Caco-2 (cell line): Measurements from ENCODE around the gene SLC16A12. TPM values are rescaled to one million over a fixed set of nuclear protein-coding genes. Genes with fewer than 3 reads are reported as not detected.

Experiments used
- BruUV-seq: library from RNA; stranded (reverse); fragments of 400-500 nt; replicated peaks from 2 replicates; lab custom pipeline; 2021; lab: Mats Ljungman, UMichigan
- CTCF ChIA-PET: fragments of 300-600 bp; sonication (Branson Sonifier 250); formaldehyde crosslinking; loops from one replicate; lab custom pipeline; 2022; ENCODE audit warnings: antibody characterized with exemption; lab: Charles Lee
- POLR2A ChIA-PET: fragments of 300-600 bp; sonication (Branson Sonifier 250); formaldehyde crosslinking; loops from one replicate; lab custom pipeline; 2022; ENCODE audit warnings: antibody characterized with exemption; lab: Charles Lee
- DNase-seq, 2 experiments: peaks; one replicate each; pipeline versions ENCODE4 v3.0.0 to v3.0.0-alpha.2; 2020 to 2022
- H3K27me3 ChIP-seq: replicated peaks from 2 replicates; pipeline ENCODE4 v1.6.0; 2011; ENCODE audit warnings: low read length; ENCODE audit not compliant: control insufficient read depth, insufficient read depth
- H3K36me3 ChIP-seq: 2 replicates; pipeline ENCODE4 v1.5.1; 2011; ENCODE audit warnings: low read length; ENCODE audit not compliant: control insufficient read depth, insufficient read depth
- H3K4me1 ChIP-seq: fragments of 250-450 bp; sonication (Bioruptor Pico); 2 replicates; pipeline ENCODE4 v1.5.1; 2020; ENCODE audit warnings: mild to moderate bottlenecking
- H3K4me3 ChIP-seq: 2 replicates; pipeline ENCODE4 v1.5.1; 2011; ENCODE audit warnings: low read depth, mild to moderate bottlenecking, control low read depth, low read length
- H3K9me3 ChIP-seq: fragments of 250-450 bp; sonication (Bioruptor Pico); 2 replicates; pipeline ENCODE4 v1.5.1; 2020; ENCODE audit warnings: mild to moderate bottlenecking, moderate library complexity
- H3K27ac Mint-ChIP-seq: one replicate; pipeline ENCODE4 v1.8.0; 2022; ENCODE audit warnings: mixed read lengths; ENCODE audit not compliant: unreplicated experiment
- H3K27me3 Mint-ChIP-seq: one replicate; pipeline ENCODE4 v1.8.0; 2022; ENCODE audit warnings: mixed read lengths; ENCODE audit not compliant: insufficient read depth, unreplicated experiment
- H3K36me3 Mint-ChIP-seq: one replicate; pipeline ENCODE4 v1.8.0; 2022; ENCODE audit warnings: mild to moderate bottlenecking, mixed read lengths; ENCODE audit not compliant: insufficient read depth, unreplicated experiment
- H3K4me1 Mint-ChIP-seq: one replicate; pipeline ENCODE4 v1.8.0; 2022; ENCODE audit warnings: low read depth, mixed read lengths; ENCODE audit not compliant: unreplicated experiment
- H3K4me3 Mint-ChIP-seq: one replicate; pipeline ENCODE4 v1.8.0; 2022; ENCODE audit warnings: mild to moderate bottlenecking, moderate library complexity, mixed read lengths; ENCODE audit not compliant: unreplicated experiment
- H3K9me3 Mint-ChIP-seq: one replicate; pipeline ENCODE4 v1.8.0; 2022; ENCODE audit warnings: mixed read lengths; ENCODE audit not compliant: unreplicated experiment
- CTCF ChIP-seq, 2 experiments: fragments of 200-600 bp in 1 of 2; IDR thresholded peaks; 1 replicate in 1 of 2; 2 replicates in 1 of 2; pipeline versions ENCODE4 v1.5.1 to v1.8.0; 2011 to 2022; ENCODE audit warnings: antibody characterized with exemption in 1 of 2, control low read depth in 1 of 2, inconsistent platforms in 1 of 2, low read depth in 1 of 2, low read length in 1 of 2, mild to moderate bottlenecking in 1 of 2, moderate library complexity in 1 of 2; ENCODE audit not compliant: insufficient read depth in 1 of 2, severe bottlenecking in 1 of 2, unreplicated experiment in 1 of 2
- intact Hi-C: fragments of 100-400 bp; cut with micrococcal nuclease; formaldehyde crosslinking; loops from one replicate; pipeline ENCODE4 v1.10.0; 2022; ENCODE audit not compliant: unreplicated experiment
- total RNA-seq: library from RNA; stranded (reverse); gene quantifications from 2 replicates; pipeline ENCODE4 v1.2.3, GENCODE V29; 2022

Gene SLC16A12
- total RNA-seq, 1 experiment from 2014 or later, result not detected

GRCh38 chr10:89576696-89577095 lies 41.3 kb upstream of the SLC16A12 start:
- no peak for DNase-seq
- no TSS peak for BruUV-seq
- Mint-ChIP-seq H3K27me3 (no peaks in the 10 kb centered on the region), H3K4me1 (peaks cover 7% of the 10 kb centered on the region), H3K27ac (no peak overlapping the region), H3K4me3 (no peak overlapping the region), H3K9me3 (no peaks in the 10 kb centered on the region), H3K36me3 (no peaks in the 10 kb centered on the region)
- Histone ChIP-seq H3K9me3 (no peaks in the 10 kb centered on the region), H3K36me3 (no peaks in the 10 kb centered on the region), H3K4me1 (no peaks in the 10 kb centered on the region), H3K4me3 (no peak overlapping the region), H3K27me3 (no peaks in the 10 kb centered on the region)
- no peak for TF ChIP-seq CTCF (IDR thresholded peaks at IDR 0.05; ENCODE audit: insufficient read depth in 1 of 2, low read depth in 1 of 2, low read length in 1 of 2, severe bottlenecking in 1 of 2, unreplicated experiment in 1 of 2)
- CTCF ChIA-PET, result no interaction called here
- intact Hi-C loops, result no loop called here
- POLR2A ChIA-PET, result no interaction called here

- DNase-seq, result no peak
- intact Hi-C loops, result no loop called here
- Histone ChIP-seq H3K4me1 (no peaks in the 10 kb centered on the region), H3K27me3 (no peaks in the 10 kb centered on the region), H3K9me3 (no peaks in the 10 kb centered on the region), H3K4me3 (no peak overlapping the region), H3K36me3 (no peaks in the 10 kb centered on the region)
- no peak overlapping the region for H3K4me3 Mint-ChIP-seq
- no peaks in the 10 kb centered on the region for H3K9me3 Mint-ChIP-seq
- no peaks in the 10 kb centered on the region for H3K36me3 Mint-ChIP-seq
- H3K27me3 Mint-ChIP-seq, result no peaks in the 10 kb centered on the region
- peaks cover 7% of the 10 kb centered on the region for H3K4me1 Mint-ChIP-seq
- POLR2A ChIA-PET, result no interaction called here
- CTCF ChIA-PET, result no interaction called here
- TF ChIP-seq CTCF (IDR thresholded peaks at IDR 0.05; ENCODE audit: insufficient read depth in 1 of 2, low read depth in 1 of 2, low read length in 1 of 2, severe bottlenecking in 1 of 2, unreplicated experiment in 1 of 2), result no peak
- no peak overlapping the region for H3K27ac Mint-ChIP-seq
- no TSS peak for BruUV-seq
These were observed 40.6 kb upstream of the SLC16A12 start for GRCh38 chr10:89576022-89576421.

GRCh38 chr10:89575031-89575430 lies 39.6 kb upstream of the SLC16A12 start:
- Mint-ChIP-seq H3K4me1 (no peaks in the 10 kb centered on the region), H3K36me3 (no peaks in the 10 kb centered on the region), H3K27me3 (no peaks in the 10 kb centered on the region), H3K9me3 (no peaks in the 10 kb centered on the region), H3K4me3 (no peak overlapping the region), H3K27ac (no peak overlapping the region)
- H3K27me3 ChIP-seq, result no peaks in the 10 kb centered on the region
- H3K9me3 ChIP-seq, result no peaks in the 10 kb centered on the region
- no peak for TF ChIP-seq CTCF (IDR thresholded peaks at IDR 0.05; ENCODE audit: insufficient read depth in 1 of 2, low read depth in 1 of 2, low read length in 1 of 2, severe bottlenecking in 1 of 2, unreplicated experiment in 1 of 2)
- DNase-seq, result no peak
- POLR2A ChIA-PET, result no interaction called here
- no peaks in the 10 kb centered on the region for H3K4me1 ChIP-seq
- no TSS peak for BruUV-seq
- CTCF ChIA-PET, result no interaction called here
- no peaks in the 10 kb centered on the region for H3K36me3 ChIP-seq
- H3K4me3 ChIP-seq, result no peak overlapping the region
- intact Hi-C loops, result no loop called here
